Transverse colon (tissue), 4 donors: ENCODE data around the gene HTT. TPM values are rescaled to one million over a fixed set of nuclear protein-coding genes. Genes with fewer than 3 reads are reported as not detected.
A peak's percentile ranks its signal among the peaks of the same experiment; 100 is the strongest.

Experiments
- DNase-seq: peaks from one replicate; pipeline ENCODE4 v3.0.0-alpha.2; 2019
- H3K27ac ChIP-seq, 4 donors: fragments of 200-600 bp; sonication (generic); 2 replicates each; pipeline ENCODE4 v1.5.1; 2016 to 2018; ENCODE audit warnings: inconsistent platforms in 4 of 4
- H3K27me3 ChIP-seq: fragments of 200-600 bp; sonication (generic); 2 replicates; pipeline ENCODE4 v1.5.1; 2017; ENCODE audit warnings: inconsistent platforms
- H3K36me3 ChIP-seq, 4 donors: fragments of 200-600 bp; sonication (generic); 2 replicates each; pipeline ENCODE4 v1.5.1; 2017 to 2019; ENCODE audit warnings: inconsistent platforms in 4 of 4
- H3K4me1 ChIP-seq, 4 donors: fragments of 200-600 bp; sonication (generic); 2 replicates each; pipeline ENCODE4 v1.5.1; 2017 to 2020; ENCODE audit warnings: inconsistent platforms in 4 of 4
- H3K4me3 ChIP-seq, 4 donors: fragments of 200-600 bp; sonication (generic); 1 replicate in 1 of 4; 2 replicates in 3 of 4; pipeline versions ENCODE4 v1.5.1 to v1.6.1; 2017 to 2019; ENCODE audit warnings: inconsistent platforms in 4 of 4
- H3K9me3 ChIP-seq, 2 donors: fragments of 200-600 bp; sonication (generic); 2 replicates each; pipeline ENCODE4 v1.5.1; 2017 to 2019; ENCODE audit warnings: inconsistent platforms in 2 of 2
- CTCF ChIP-seq, 5 experiments: fragments of 200-600 bp in 3 of 5; fragments of 450-650 bp in 2 of 5; sonication (generic) in 3 of 5; IDR thresholded peaks; 1 replicate in 2 of 5; 2 replicates in 3 of 5; pipeline ENCODE4 v1.5.1; 2016 to 2017; ENCODE audit warnings: antibody characterized with exemption in 5 of 5, inconsistent platforms in 3 of 5, mild to moderate bottlenecking in 2 of 5, moderate library complexity in 1 of 5
- EP300 ChIP-seq: sonication (generic); formaldehyde crosslinking; IDR thresholded peaks from one replicate; pipeline ENCODE4 v1.6.1; 2017; ENCODE audit warnings: antibody characterized with exemption, low read depth
- POLR2A ChIP-seq: fragments of 450-650 bp; IDR thresholded peaks from one replicate; pipeline ENCODE4 v1.6.1; 2016; ENCODE audit warnings: antibody characterized with exemption, mild to moderate bottlenecking, moderate library complexity
- POLR2AphosphoS5 ChIP-seq, 3 donors: sonication (generic); formaldehyde crosslinking; IDR thresholded peaks; one replicate each; pipeline ENCODE4 v1.6.1; 2016; ENCODE audit warnings: antibody characterized with exemption in 3 of 3
- WGBS, 2 donors: methylation state at CpG; one replicate each; pipeline ENCODE4 v1.1.5; 2018; ENCODE audit warnings: low coverage in 1 of 2; 5-methylcytosine and 5-hydroxymethylcytosine counted together
- in situ Hi-C, 4 donors: fragments of 200-750 bp; cut with MboI; loops; one replicate each; pipeline versions ENCODE4 v1.15.0 to v1.15.1; 2017; ENCODE audit warnings: low sequenced_read_pairs in 3 of 4, low pct_ligation_motif_present in 1 of 4, low pct_unique_long_range_greater_than_20kb in 1 of 4
- intact Hi-C: fragments of 100-400 bp; cut with DNase I; formaldehyde crosslinking; loops from one replicate; pipeline ENCODE4 v1.15.1; 2023; ENCODE audit warnings: low total_unique reads
- total RNA-seq, 4 donors: library from RNA; depleted of rRNA; stranded (reverse); fragments of >200 nt; gene quantifications; one replicate each; pipeline ENCODE4 v1.1.0, GENCODE V29; 2016

HTT gene
- total RNA-seq, 4 donors from 2014 or later: 40.0 to 111 (median 79.4) TPM

GRCh38 chr4:3223956-3224748, 149.7 kb downstream of the HTT start:
- in situ Hi-C loops: loop anchor here in 1 of 4 donors (25.0 kb wide), 1 partner anchor 213 kb away; the partner anchor contains the start of gene HGFAC
- H3K27ac ChIP-seq: no peak overlapping the region
- peaks cover 0 to 48% (median 14%) of the 10 kb centered on the region in 4 donors for H3K36me3 ChIP-seq
- intact Hi-C loops: no loop called here
- no peaks in the 10 kb centered on the region for H3K27me3 ChIP-seq
- H3K4me3 ChIP-seq: no peak overlapping the region
- 89 to 100% methylated on average over 7 to 13 of the region's 13 CpGs for WGBS, 2 donors
- no peaks in the 10 kb centered on the region for H3K9me3 ChIP-seq
- no peak for DNase-seq
- no peaks in the 10 kb centered on the region for H3K4me1 ChIP-seq
- no peak for TF ChIP-seq POLR2AphosphoS5 (IDR thresholded peaks at IDR 0.05)
- TF ChIP-seq POLR2A: no peak
- no peak for TF ChIP-seq CTCF (IDR thresholded peaks at IDR 0.05)
- no peak for TF ChIP-seq EP300

GRCh38 chr4:3225071-3225850, 150.8 kb downstream of the HTT start:
- in situ Hi-C loops: no loop called here
- no peak for TF ChIP-seq CTCF (IDR thresholded peaks at IDR 0.05)
- no peak for DNase-seq

GRCh38 chr4:3225936-3226335, 151.5 kb downstream of the HTT start:
- H3K36me3 ChIP-seq: peaks cover 0 to 49% (median 15%) of the 10 kb centered on the region in 4 donors
- no peak for DNase-seq
- WGBS, 2 donors: 60 to 82% methylated on average over 4 to 9 of the region's 9 CpGs

More at GRCh38 chr4:3225071-3225850, 150.8 kb downstream of the HTT start:
- WGBS, 2 donors: 91 to 94% methylated on average over 6 to 22 of the region's 22 CpGs
- intact Hi-C loops: no loop called here
- peaks cover 0 to 51% (median 17%) of the 10 kb centered on the region in 4 donors for H3K36me3 ChIP-seq
- H3K27ac ChIP-seq: no peak overlapping the region
- H3K4me3 ChIP-seq: no peak overlapping the region
- H3K4me1 ChIP-seq: no peaks in the 10 kb centered on the region
- H3K27me3 ChIP-seq: no peaks in the 10 kb centered on the region
- no peaks in the 10 kb centered on the region for H3K9me3 ChIP-seq

More at GRCh38 chr4:3225936-3226335, 151.5 kb downstream of the HTT start:
- no peaks in the 10 kb centered on the region for H3K27me3 ChIP-seq
- in situ Hi-C loops: no loop called here
- TF ChIP-seq EP300 (no peak), CTCF (IDR thresholded peaks at IDR 0.05) (no peak), POLR2AphosphoS5 (IDR thresholded peaks at IDR 0.05) (no peak), POLR2A (no peak)
- no peaks in the 10 kb centered on the region for H3K9me3 ChIP-seq
- H3K27ac ChIP-seq: peak overlapping the region; percentile 45 to 69 (median 50)
- H3K4me3 ChIP-seq: no peak overlapping the region
- no peaks in the 10 kb centered on the region for H3K4me1 ChIP-seq
- intact Hi-C loops: no loop called here
